COLO668 (cell line): ENCODE data around the gene AKR1B15.
"Not testable (repeated sequence)": the region's sequence is repeated elsewhere in the genome, so short reads cannot be mapped to it uniquely, and the experiment has no call there.

ENCODE experiments used
- DNase-seq: peaks from one replicate; lab custom pipeline; 2025; ENCODE audit not compliant: unreplicated experiment; lab: John Stamatoyannopoulos, UW

Gene AKR1B15

GRCh38 chr7:134548877-134549276 is at the start of gene AKR1B15:
AKR1B15 (plus strand) TSS chr7:134549110; CDS start chr7:134564620, 15,510 bp downstream.
- no peak for DNase-seq

GRCh38 chr7:134500406-134500805 is 48.5 kb upstream of the AKR1B15 start:
- no peak for DNase-seq

GRCh38 chr7:134500982-134501381 is 47.9 kb upstream of the AKR1B15 start:
- DNase-seq = no peak

- no peak for DNase-seq
Observed at GRCh38 chr7:134502463-134503371, 46.2 kb upstream of the AKR1B15 start.

- no peak for DNase-seq
Observed at GRCh38 chr7:134504660-134505164, 44.2 kb upstream of the AKR1B15 start.

GRCh38 chr7:134505856-134506255 is 43.1 kb upstream of the AKR1B15 start:
- no peak for DNase-seq

- DNase-seq = no peak
Observed at GRCh38 chr7:134509010-134509409, 39.9 kb upstream of the AKR1B15 start.

- DNase-seq = no peak
Observed at GRCh38 chr7:134510646-134511045, 38.3 kb upstream of the AKR1B15 start.

GRCh38 chr7:134512271-134512670 is 36.6 kb upstream of the AKR1B15 start:
- no peak for DNase-seq

- DNase-seq = peak; percentile 32
Observed at GRCh38 chr7:134513169-134513752, 35.6 kb upstream of the AKR1B15 start.

GRCh38 chr7:134514106-134514505 is 34.8 kb upstream of the AKR1B15 start:
- no peak for DNase-seq

GRCh38 chr7:134514663-134515062 is 34.2 kb upstream of the AKR1B15 start:
- peak; percentile 31 for DNase-seq

GRCh38 chr7:134515569-134516468 is 33.1 kb upstream of the AKR1B15 start:
- no peak for DNase-seq

- DNase-seq = no peak
Observed at GRCh38 chr7:134520130-134520529, 28.8 kb upstream of the AKR1B15 start.

GRCh38 chr7:134522601-134523000 is 26.3 kb upstream of the AKR1B15 start:
- DNase-seq = no peak

- not testable (repeated sequence) for DNase-seq
Observed at GRCh38 chr7:134525449-134525848, 23.5 kb upstream of the AKR1B15 start.

GRCh38 chr7:134526552-134527248 is 22.2 kb upstream of the AKR1B15 start:
- not testable (repeated sequence) for DNase-seq

- peak; percentile 6 for DNase-seq
Observed at GRCh38 chr7:134527979-134528371, 20.9 kb upstream of the AKR1B15 start.

- no peak for DNase-seq
Observed at GRCh38 chr7:134528749-134529148, 20.2 kb upstream of the AKR1B15 start.

GRCh38 chr7:134530460-134530859 is 18.4 kb upstream of the AKR1B15 start:
- DNase-seq = no peak
